ENCODE results near the gene PLXDC2.

Gene PLXDC2

GRCh38 chr10:19815731-19816410 is 361 bp upstream of the PLXDC2 start:
- DNase-seq, result peak; percentile 72 to 82 (median 72)

GRCh38 chr10:19817231-19817933 is 1.1 kb downstream of the PLXDC2 start:
- DNase-seq, result peak; percentile 57 to 66 (median 62)

- no peak for DNase-seq
Measured at GRCh38 chr10:19818876-19819275, 2.6 kb downstream of the PLXDC2 start.

- DNase-seq, result peak; percentile 76 to 90 (median 90)
Measured at GRCh38 chr10:19819419-19820033, 3.3 kb downstream of the PLXDC2 start.

- DNase-seq, result peak; percentile 64 to 83 (median 81)
Measured at GRCh38 chr10:19824381-19825342, 8.4 kb downstream of the PLXDC2 start.

- DNase-seq, result peak; percentile 48 to 54 (median 52)
Measured at GRCh38 chr10:19825700-19826099, 9.5 kb downstream of the PLXDC2 start.

- DNase-seq, result peak; percentile 45 to 75 (median 69)
Measured at GRCh38 chr10:19826712-19827111, 10.5 kb downstream of the PLXDC2 start.

- peak; percentile 25 to 47 (median 26) for DNase-seq
Measured at GRCh38 chr10:19828278-19829049, 12.2 kb downstream of the PLXDC2 start.

- DNase-seq, result peak; percentile 30 to 75 (median 72)
Measured at GRCh38 chr10:19832699-19833098, 16.5 kb downstream of the PLXDC2 start.

- peak in 1 of 3 donors; percentile 21 for DNase-seq
Measured at GRCh38 chr10:19833170-19833824, 17.1 kb downstream of the PLXDC2 start.

- DNase-seq, result no peak
Measured at GRCh38 chr10:19835952-19836351, 19.7 kb downstream of the PLXDC2 start.

- DNase-seq, result no peak
Measured at GRCh38 chr10:19839090-19839489, 22.9 kb downstream of the PLXDC2 start.

GRCh38 chr10:19839552-19839951 is 23.3 kb downstream of the PLXDC2 start:
- DNase-seq, result no peak

- DNase-seq, result no peak
Measured at GRCh38 chr10:19840776-19841175, 24.5 kb downstream of the PLXDC2 start.

GRCh38 chr10:19843487-19843886 is 27.3 kb downstream of the PLXDC2 start:
- no peak for DNase-seq

- no peak for DNase-seq
Measured at GRCh38 chr10:19845503-19846368, 29.5 kb downstream of the PLXDC2 start.

GRCh38 chr10:19847321-19847720 is 31.1 kb downstream of the PLXDC2 start:
- peak; percentile 10 to 21 (median 15) for DNase-seq

GRCh38 chr10:19848226-19848985 is 32.2 kb downstream of the PLXDC2 start:
- DNase-seq, result no peak

GRCh38 chr10:19853831-19854230 is 37.6 kb downstream of the PLXDC2 start:
- DNase-seq, result no peak

Data from suppressor macrophage treated with lipopolysaccharide for 1 hour (primary cell).